ENCODE results near the gene MICAL2. TPM values are rescaled to one million over a fixed set of nuclear protein-coding genes. Genes with fewer than 3 reads are reported as not detected.

MICAL2 gene
- total RNA-seq, 1 donor from 2014 or later, result 4.4 TPM

DNA sequence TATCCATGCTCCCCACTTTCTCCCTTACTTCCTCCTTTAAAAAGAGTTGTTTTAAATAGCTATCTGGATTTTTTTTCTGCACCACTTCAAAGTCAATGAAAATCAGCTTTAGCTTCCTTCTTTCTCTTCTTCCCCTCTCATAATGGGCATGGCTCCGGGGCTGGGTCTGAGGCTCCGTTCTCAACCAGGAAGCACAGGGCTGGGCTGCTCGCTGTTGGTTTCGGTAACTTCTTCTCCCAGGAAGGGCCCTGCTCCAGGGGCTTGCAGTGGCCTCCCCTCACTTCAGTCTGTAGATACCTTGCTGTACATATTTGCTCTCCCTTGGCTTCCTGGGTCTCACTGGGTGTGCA is 23.8 kb downstream of the MICAL2 start:
- H3K36me3 Mint-ChIP-seq (ENCODE audit: unreplicated experiment), result no peaks in the 10 kb centered on the region

DNA sequence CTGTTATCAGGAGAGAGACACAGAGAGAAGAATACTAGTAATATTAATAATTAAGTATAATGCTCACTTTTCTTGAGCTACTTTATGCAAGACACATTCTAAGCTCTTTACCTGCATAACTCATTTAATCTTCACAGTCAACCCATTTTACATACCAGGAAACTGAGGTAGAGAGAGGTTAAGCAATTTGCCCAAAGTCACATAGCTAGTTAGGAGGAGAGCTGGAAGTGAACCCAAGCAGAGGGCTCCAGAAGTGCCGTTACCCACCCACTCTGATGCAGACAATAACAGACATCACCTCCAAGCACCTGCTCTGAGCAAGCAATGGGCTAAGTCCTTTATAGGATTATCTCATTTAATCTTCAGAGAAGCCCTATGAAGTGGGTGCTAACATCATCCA is 24.8 kb downstream of the MICAL2 start:
- DNase-seq, result no peak
- TF ChIP-seq, protein P1, sequence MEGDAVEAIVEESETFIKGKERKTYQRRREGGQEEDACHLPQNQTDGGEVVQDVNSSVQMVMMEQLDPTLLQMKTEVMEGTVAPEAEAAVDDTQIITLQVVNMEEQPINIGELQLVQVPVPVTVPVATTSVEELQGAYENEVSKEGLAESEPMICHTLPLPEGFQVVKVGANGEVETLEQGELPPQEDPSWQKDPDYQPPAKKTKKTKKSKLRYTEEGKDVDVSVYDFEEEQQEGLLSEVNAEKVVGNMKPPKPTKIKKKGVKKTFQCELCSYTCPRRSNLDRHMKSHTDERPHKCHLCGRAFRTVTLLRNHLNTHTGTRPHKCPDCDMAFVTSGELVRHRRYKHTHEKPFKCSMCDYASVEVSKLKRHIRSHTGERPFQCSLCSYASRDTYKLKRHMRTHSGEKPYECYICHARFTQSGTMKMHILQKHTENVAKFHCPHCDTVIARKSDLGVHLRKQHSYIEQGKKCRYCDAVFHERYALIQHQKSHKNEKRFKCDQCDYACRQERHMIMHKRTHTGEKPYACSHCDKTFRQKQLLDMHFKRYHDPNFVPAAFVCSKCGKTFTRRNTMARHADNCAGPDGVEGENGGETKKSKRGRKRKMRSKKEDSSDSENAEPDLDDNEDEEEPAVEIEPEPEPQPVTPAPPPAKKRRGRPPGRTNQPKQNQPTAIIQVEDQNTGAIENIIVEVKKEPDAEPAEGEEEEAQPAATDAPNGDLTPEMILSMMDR (IDR thresholded peaks at IDR 0.05; ENCODE audit: partially characterized antibody, unreplicated experiment), result no peak
- no peak overlapping the region for H3K27ac Mint-ChIP-seq (ENCODE audit: unreplicated experiment)
- peaks cover under 1% of the 10 kb centered on the region for H3K27me3 Mint-ChIP-seq (ENCODE audit: unreplicated experiment)
- no peak overlapping the region for H3K4me3 Mint-ChIP-seq (ENCODE audit: unreplicated experiment)
- no peaks in the 10 kb centered on the region for H3K9me3 Mint-ChIP-seq (ENCODE audit: unreplicated experiment)
- no peaks in the 10 kb centered on the region for H3K4me1 Mint-ChIP-seq (ENCODE audit: low read depth, unreplicated experiment)
- H3K36me3 Mint-ChIP-seq (ENCODE audit: unreplicated experiment), result no peaks in the 10 kb centered on the region

More for the DNA sequence above, 23.8 kb downstream of the MICAL2 start:
- TF ChIP-seq, protein P1 (IDR thresholded peaks at IDR 0.05; ENCODE audit: partially characterized antibody, unreplicated experiment), result no peak
- H3K4me3 Mint-ChIP-seq (ENCODE audit: unreplicated experiment), result no peak overlapping the region
- peaks cover 6% of the 10 kb centered on the region for H3K27me3 Mint-ChIP-seq (ENCODE audit: unreplicated experiment)
- no peaks in the 10 kb centered on the region for H3K4me1 Mint-ChIP-seq (ENCODE audit: low read depth, unreplicated experiment)
- no peak for DNase-seq
- no peaks in the 10 kb centered on the region for H3K9me3 Mint-ChIP-seq (ENCODE audit: unreplicated experiment)
- no peak overlapping the region for H3K27ac Mint-ChIP-seq (ENCODE audit: unreplicated experiment)

DNA sequence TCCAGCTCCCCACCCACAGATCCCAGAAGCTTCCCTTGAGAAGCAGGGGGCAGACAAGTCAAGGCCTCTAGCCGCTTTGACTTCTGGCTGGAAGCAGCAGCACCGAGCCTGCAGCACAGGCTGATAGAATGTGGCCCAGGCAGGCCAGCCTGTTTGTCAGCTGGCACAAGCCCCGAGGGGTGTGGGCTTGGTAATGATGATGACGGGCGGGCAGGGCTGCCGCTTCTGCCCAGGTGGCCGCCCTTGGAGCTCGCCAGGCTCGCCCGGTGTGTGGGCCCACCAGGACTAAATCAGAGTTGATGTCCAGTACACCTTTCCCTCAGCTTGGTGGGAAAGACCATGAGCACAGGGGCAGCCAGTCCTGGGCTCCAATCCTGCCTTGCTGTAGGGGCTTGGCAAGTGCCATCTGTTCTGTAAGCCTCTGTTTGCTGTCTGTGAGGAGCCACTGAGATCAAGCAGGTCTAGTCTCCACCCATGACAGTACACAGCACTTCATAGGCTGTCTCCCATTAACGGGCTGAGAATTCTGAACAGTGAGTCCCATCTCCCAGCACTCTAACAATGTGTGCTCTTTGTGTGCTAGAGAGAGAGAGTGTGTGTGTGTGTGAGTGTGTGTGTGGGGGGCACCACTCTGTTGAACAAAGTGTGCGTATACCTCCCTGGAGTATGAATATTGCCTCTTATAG is 26.8 kb downstream of the MICAL2 start:
- H3K27me3 Mint-ChIP-seq (ENCODE audit: unreplicated experiment), result peaks cover 2% of the 10 kb centered on the region

DNA sequence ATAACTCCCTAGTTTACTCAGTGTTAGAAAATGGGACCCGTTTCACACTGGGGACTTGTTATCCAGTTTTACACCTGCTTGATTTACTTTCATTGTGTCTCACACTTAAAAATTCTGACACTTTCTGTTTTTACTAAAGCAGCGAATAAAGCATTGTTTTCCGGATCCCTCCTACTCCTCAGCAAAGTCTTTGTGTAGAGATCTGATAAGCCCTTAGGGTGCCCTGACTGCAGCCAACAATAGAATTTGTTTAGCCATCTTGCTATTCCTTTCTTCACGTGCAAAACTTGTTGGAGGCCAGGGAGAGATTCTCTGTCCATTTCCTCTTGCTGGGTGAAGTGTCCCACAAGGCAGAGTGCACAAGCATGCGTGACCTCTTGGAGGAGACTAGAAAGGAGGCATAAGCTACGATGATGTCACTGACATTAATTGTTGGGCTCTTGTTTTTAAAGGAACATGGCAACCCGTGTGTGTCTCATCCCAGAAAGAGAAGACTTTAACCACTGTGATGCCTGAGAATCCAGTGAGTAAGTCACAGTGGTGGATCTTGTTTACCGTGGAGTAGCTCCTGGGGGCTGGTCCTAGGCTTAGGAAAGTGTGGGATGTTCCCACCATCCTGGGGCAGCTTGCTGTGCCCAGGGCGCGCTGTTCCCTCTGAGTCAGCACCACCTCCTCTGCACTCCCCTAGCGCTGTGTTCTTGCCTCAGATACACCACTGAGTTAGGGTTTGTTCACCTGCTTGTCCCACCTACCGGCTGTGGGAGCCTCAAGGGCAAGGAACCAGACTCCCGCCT is 27.7 kb downstream of the MICAL2 start:
- Mint-ChIP-seq H3K36me3 (ENCODE audit: unreplicated experiment) (no peaks in the 10 kb centered on the region), H3K4me1 (ENCODE audit: low read depth, unreplicated experiment) (no peaks in the 10 kb centered on the region), H3K27ac (ENCODE audit: unreplicated experiment) (no peak overlapping the region), H3K9me3 (ENCODE audit: unreplicated experiment) (no peaks in the 10 kb centered on the region), H3K4me3 (ENCODE audit: unreplicated experiment) (no peak overlapping the region), H3K27me3 (ENCODE audit: unreplicated experiment) (peaks cover 2% of the 10 kb centered on the region)
- TF ChIP-seq, protein P1 (IDR thresholded peaks at IDR 0.05; ENCODE audit: partially characterized antibody, unreplicated experiment), result no peak
- DNase-seq, result no peak

More for the DNA sequence above, 26.8 kb downstream of the MICAL2 start:
- DNase-seq, result no peak
- TF ChIP-seq, protein P1 (IDR thresholded peaks at IDR 0.05; ENCODE audit: partially characterized antibody, unreplicated experiment), result no peak
- Mint-ChIP-seq H3K36me3 (ENCODE audit: unreplicated experiment) (no peaks in the 10 kb centered on the region), H3K9me3 (ENCODE audit: unreplicated experiment) (no peaks in the 10 kb centered on the region), H3K27ac (ENCODE audit: unreplicated experiment) (no peak overlapping the region), H3K4me3 (ENCODE audit: unreplicated experiment) (no peak overlapping the region), H3K4me1 (ENCODE audit: low read depth, unreplicated experiment) (no peaks in the 10 kb centered on the region)

Data from glutamatergic neuron (in vitro differentiated cells).